HG02571 (cell line): ENCODE results near the gene NXN.
"Not testable (repeated sequence)": the region's sequence is repeated elsewhere in the genome, so short reads cannot be mapped to it uniquely, and the experiment has no call there.

Source experiments
- ATAC-seq: cut with Tn5 transposase; IDR thresholded peaks from one replicate; pipeline ENCODE4 v1.9.1; 2021; ENCODE audit warnings: mild to moderate bottlenecking, moderate library complexity; ENCODE audit not compliant: unreplicated experiment

Gene NXN

GRCh38 chr17:957856-958421, 21.6 kb downstream of the NXN start:
- ATAC-seq: no peak

GRCh38 chr17:956905-957304, 22.7 kb downstream of the NXN start:
- ATAC-seq: no peak

- ATAC-seq: no peak
These were observed 25.0 kb downstream of the NXN start for GRCh38 chr17:954431-955164.

GRCh38 chr17:953767-954166, 25.8 kb downstream of the NXN start:
- ATAC-seq: no peak

- ATAC-seq: not testable (repeated sequence)
These were observed 27.0 kb downstream of the NXN start for GRCh38 chr17:952592-952991.

- ATAC-seq: no peak
These were observed 28.0 kb downstream of the NXN start for GRCh38 chr17:951325-952132.

- no peak for ATAC-seq
These were observed 29.8 kb downstream of the NXN start for GRCh38 chr17:949623-950303.

- no peak for ATAC-seq
These were observed 31.2 kb downstream of the NXN start for GRCh38 chr17:948284-948852.

- ATAC-seq: no peak
These were observed 32.9 kb downstream of the NXN start for GRCh38 chr17:946510-947236.

GRCh38 chr17:945672-946071, 33.9 kb downstream of the NXN start:
- no peak for ATAC-seq

GRCh38 chr17:944266-944826, 35.2 kb downstream of the NXN start:
- no peak for ATAC-seq

GRCh38 chr17:935485-935884, 44.1 kb downstream of the NXN start:
- ATAC-seq: no peak

GRCh38 chr17:933312-934073, 46.1 kb downstream of the NXN start:
- ATAC-seq: no peak

- ATAC-seq: no peak
These were observed 49.3 kb downstream of the NXN start for GRCh38 chr17:930258-930657.

GRCh38 chr17:929586-929985, 50.0 kb downstream of the NXN start:
- no peak for ATAC-seq

GRCh38 chr17:927611-928461, 51.7 kb downstream of the NXN start:
- ATAC-seq: no peak

GRCh38 chr17:925817-926216, 53.8 kb downstream of the NXN start:
- no peak for ATAC-seq

GRCh38 chr17:924711-925475, 54.7 kb downstream of the NXN start:
- ATAC-seq: no peak
